MCF 10A (cell line): ENCODE results near the gene JAKMIP2. TPM values are rescaled to one million over a fixed set of nuclear protein-coding genes. Genes with fewer than 3 reads are reported as not detected.
"Not testable (repeated sequence)": the region's sequence is repeated elsewhere in the genome, so short reads cannot be mapped to it uniquely, and the experiment has no call there.

Experiments used
- BruUV-seq: library from RNA; stranded (reverse); fragments of 400-500 nt; replicated peaks from 2 replicates; lab custom pipeline; 2021; lab: Mats Ljungman, UMichigan
- CTCF ChIA-PET: fragments of 300-600 bp; sonication (Branson Sonifier 250); formaldehyde crosslinking; extraction: SDS; loops from one replicate; lab custom pipeline; 2021; ENCODE audit warnings: antibody characterized with exemption, inconsistent platforms; lab: Yijun Ruan, JAX
- POLR2A ChIA-PET: fragments of 300-600, 350-650 bp; sonication (Branson Sonifier 250); formaldehyde crosslinking; extraction: SDS; loops from one replicate; lab custom pipeline; 2020; ENCODE audit warnings: antibody characterized with exemption, inconsistent platforms; lab: Yijun Ruan, JAX
- DNase-seq: peaks from one replicate; pipeline ENCODE4 v3.0.0-alpha.2; 2018; ENCODE audit not compliant: unreplicated experiment
- H3K27ac Mint-ChIP-seq: one replicate; pipeline ENCODE4 v1.8.0; 2022; ENCODE audit warnings: mild to moderate bottlenecking, low read depth, mixed read lengths; ENCODE audit not compliant: unreplicated experiment
- H3K27me3 Mint-ChIP-seq: one replicate; pipeline ENCODE4 v1.8.0; 2022; ENCODE audit warnings: mixed read lengths; ENCODE audit not compliant: insufficient read depth, unreplicated experiment
- H3K36me3 Mint-ChIP-seq: one replicate; pipeline ENCODE4 v1.8.0; 2022; ENCODE audit warnings: mild to moderate bottlenecking, moderate library complexity, mixed read lengths; ENCODE audit not compliant: insufficient read depth, unreplicated experiment
- H3K4me1 Mint-ChIP-seq: one replicate; pipeline ENCODE4 v1.8.0; 2022; ENCODE audit warnings: mixed read lengths; ENCODE audit not compliant: insufficient read depth, unreplicated experiment
- H3K4me3 Mint-ChIP-seq: one replicate; pipeline ENCODE4 v1.8.0; 2022; ENCODE audit warnings: mild to moderate bottlenecking, moderate library complexity, mixed read lengths; ENCODE audit not compliant: unreplicated experiment
- H3K9me3 Mint-ChIP-seq: one replicate; pipeline ENCODE4 v1.8.0; 2022; ENCODE audit warnings: mixed read lengths; ENCODE audit not compliant: unreplicated experiment
- CTCF ChIP-seq: fragments of 200-600 bp; IDR thresholded peaks from one replicate; pipeline ENCODE4 v1.8.0; 2022; ENCODE audit warnings: antibody characterized with exemption, mild to moderate bottlenecking; ENCODE audit not compliant: unreplicated experiment
- intact Hi-C: fragments of 100-400 bp; cut with micrococcal nuclease; formaldehyde crosslinking; loops from 2 replicates; pipeline ENCODE4 v1.14.1; 2022
- total RNA-seq: library from RNA; stranded (reverse); gene quantifications from 2 replicates; pipeline ENCODE4 v1.2.3, GENCODE V29; 2022

The JAKMIP2 gene
- total RNA-seq, 1 experiment from 2014 or later, result not detected

- intact Hi-C loops, result no loop called here
- H3K9me3 Mint-ChIP-seq, result no peaks in the 10 kb centered on the region
- no peak overlapping the region for H3K27ac Mint-ChIP-seq
- no peaks in the 10 kb centered on the region for H3K27me3 Mint-ChIP-seq
- no peaks in the 10 kb centered on the region for H3K4me1 Mint-ChIP-seq
- H3K4me3 Mint-ChIP-seq, result no peak overlapping the region
- CTCF ChIA-PET, result interaction anchor here (0.8 to 14.5 kb wide), 7 partner anchors 8 to 188 kb away, joined by 3 to 298 read pairs (median 4); no protein-coding TSS in a partner anchor
- no TSS peak for BruUV-seq
- no peaks in the 10 kb centered on the region for H3K36me3 Mint-ChIP-seq
- no peak for TF ChIP-seq CTCF
- DNase-seq, result no peak
- POLR2A ChIA-PET, result interaction anchor here (0.6 kb wide), 1 partner anchor 9 kb away, joined by 4 read pairs; no protein-coding TSS in a partner anchor
Observed at GRCh38 chr5:147635882-147636728, 146.4 kb downstream of the JAKMIP2 start.

GRCh38 chr5:147635439-147635838 is 147.1 kb downstream of the JAKMIP2 start:
- H3K9me3 Mint-ChIP-seq, H3K36me3 Mint-ChIP-seq, H3K4me3 Mint-ChIP-seq, H3K27me3 Mint-ChIP-seq, DNase-seq, BruUV-seq, H3K27ac Mint-ChIP-seq, intact Hi-C loops, H3K4me1 Mint-ChIP-seq: not testable (repeated sequence)
- ChIA-PET CTCF (interaction anchor here (14.5 kb wide), 1 partner anchor 189 kb away, joined by 298 read pairs; no protein-coding TSS in a partner anchor), POLR2A (interaction anchor here (0.6 kb wide), 1 partner anchor 9 kb away, joined by 4 read pairs; no protein-coding TSS in a partner anchor)

GRCh38 chr5:147633173-147633572 is 149.4 kb downstream of the JAKMIP2 start:
- BruUV-seq, result no TSS peak
- no peaks in the 10 kb centered on the region for H3K36me3 Mint-ChIP-seq
- POLR2A ChIA-PET, result no interaction called here
- intact Hi-C loops, result no loop called here
- TF ChIP-seq CTCF, result no peak
- CTCF ChIA-PET, result interaction anchor here (0.5 to 14.5 kb wide), 9 partner anchors 9 to 254 kb away, joined by 3 to 298 read pairs (median 4); no protein-coding TSS in a partner anchor
- no peak overlapping the region for H3K4me3 Mint-ChIP-seq
- H3K27ac Mint-ChIP-seq, result no peak overlapping the region
- no peak for DNase-seq
- no peaks in the 10 kb centered on the region for H3K9me3 Mint-ChIP-seq
- no peaks in the 10 kb centered on the region for H3K27me3 Mint-ChIP-seq
- no peaks in the 10 kb centered on the region for H3K4me1 Mint-ChIP-seq

- POLR2A ChIA-PET, result no interaction called here
- H3K36me3 Mint-ChIP-seq, result no peaks in the 10 kb centered on the region
- no peak for TF ChIP-seq CTCF
- CTCF ChIA-PET, result interaction anchor here (5.4 to 14.5 kb wide), 2 partner anchors 193 to 300 kb away, joined by 58 to 298 read pairs; no protein-coding TSS in a partner anchor
- H3K9me3 Mint-ChIP-seq, result no peaks in the 10 kb centered on the region
- H3K4me3 Mint-ChIP-seq, result no peak overlapping the region
- peaks cover 13% of the 10 kb centered on the region for H3K27me3 Mint-ChIP-seq
- no peak overlapping the region for H3K27ac Mint-ChIP-seq
- no peaks in the 10 kb centered on the region for H3K4me1 Mint-ChIP-seq
- intact Hi-C loops, result no loop called here
- no TSS peak for BruUV-seq
- DNase-seq, result no peak
Observed at GRCh38 chr5:147631428-147632003, 151.0 kb downstream of the JAKMIP2 start.
